CD14-positive monocyte (primary cell): ENCODE measurements around the gene SHC2. TPM values are rescaled to one million over a fixed set of nuclear protein-coding genes. Genes with fewer than 3 reads are reported as not detected.
A peak's percentile ranks its signal among the peaks of the same experiment; 100 is the strongest.

Experiments
- DNase-seq, 3 donors: peaks; one replicate each; pipeline ENCODE4 v3.0.0-alpha.2; 2011 to 2022
- H2AFZ ChIP-seq: 2 replicates; pipeline ENCODE4 v1.6.0; 2012; ENCODE audit warnings: mild to moderate bottlenecking, low read depth, low read length, inconsistent platforms; ENCODE audit not compliant: insufficient read depth, poor library complexity, severe bottlenecking
- H3K27ac ChIP-seq, 2 donors: 1 replicate in 1 of 2; 2 replicates in 1 of 2; pipeline ENCODE4 v1.5.1; 2012 to 2013; ENCODE audit warnings: low read length in 2 of 2, control low read depth in 1 of 2, inconsistent platforms in 1 of 2, low read depth in 1 of 2, mild to moderate bottlenecking in 1 of 2
- H3K27me3 ChIP-seq, 2 donors: one replicate each; pipeline versions ENCODE4 v1.6.0 to v1.6.1; 2011 to 2013; ENCODE audit warnings: low read length in 2 of 2; ENCODE audit not compliant: control insufficient read depth in 2 of 2, insufficient read depth in 2 of 2
- H3K36me3 ChIP-seq, 2 donors: replicated peaks in 1 of 2; 1 replicate in 1 of 2; 2 replicates in 1 of 2; pipeline versions ENCODE4 v1.5.1 to v1.6.1; 2012 to 2013; ENCODE audit warnings: low read length in 2 of 2, control low read depth in 1 of 2, inconsistent platforms in 1 of 2, mild to moderate bottlenecking in 1 of 2; ENCODE audit not compliant: insufficient read depth in 2 of 2, control insufficient read depth in 1 of 2
- H3K4me1 ChIP-seq, 2 donors: 1 replicate in 1 of 2; 2 replicates in 1 of 2; pipeline versions ENCODE4 v1.5.1 to v1.6.1; 2012 to 2013; ENCODE audit warnings: low read length in 2 of 2, control low read depth in 1 of 2, inconsistent platforms in 1 of 2, mild to moderate bottlenecking in 1 of 2, moderate library complexity in 1 of 2; ENCODE audit not compliant: insufficient read depth in 2 of 2, control insufficient read depth in 1 of 2
- H3K4me2 ChIP-seq: replicated peaks from 2 replicates; pipeline ENCODE3; 2012; ENCODE audit warnings: low read length, moderate library complexity, mild to moderate bottlenecking; ENCODE audit not compliant: poor library complexity, severe bottlenecking; ENCODE audit errors: extremely low read depth
- H3K4me3 ChIP-seq, 3 experiments: fragments of 200-600 bp in 1 of 3; sonication (generic) in 1 of 3; replicated peaks in 1 of 3; 1 replicate in 2 of 3; 2 replicates in 1 of 3; pipeline ENCODE4 v1.5.1; 2011 to 2013; ENCODE audit warnings: low read length in 3 of 3, mild to moderate bottlenecking in 3 of 3, control low read depth in 2 of 3, low read depth in 2 of 3, inconsistent platforms in 1 of 3, moderate library complexity in 1 of 3
- H3K79me2 ChIP-seq: 2 replicates; pipeline ENCODE4 v1.6.0; 2012; ENCODE audit warnings: mild to moderate bottlenecking, control low read depth, inconsistent platforms, low read length, moderate library complexity; ENCODE audit not compliant: insufficient read depth
- H3K9ac ChIP-seq: 2 replicates; pipeline ENCODE4 v1.6.0; 2017; ENCODE audit warnings: low read length, mild to moderate bottlenecking; ENCODE audit not compliant: insufficient read depth, poor library complexity, severe bottlenecking
- H3K9me3 ChIP-seq, 2 donors: replicated peaks in 1 of 2; 1 replicate in 1 of 2; 2 replicates in 1 of 2; pipeline versions ENCODE4 v1.5.1 to v1.6.1; 2012 to 2013; ENCODE audit warnings: low read length in 2 of 2, control low read depth in 1 of 2; ENCODE audit not compliant: control insufficient read depth in 1 of 2, insufficient read depth in 1 of 2
- H4K20me1 ChIP-seq: 2 replicates; pipeline ENCODE4 v1.6.0; 2012; ENCODE audit warnings: mild to moderate bottlenecking, low read length, control low read depth, moderate library complexity; ENCODE audit not compliant: insufficient read depth
- H3K27ac Mint-ChIP-seq, 7 donors: one replicate each; pipeline ENCODE4 v1.8.0; 2020; ENCODE audit warnings: mild to moderate bottlenecking in 7 of 7, mixed read lengths in 7 of 7, moderate library complexity in 6 of 7, inconsistent platforms in 2 of 7
- H3K27me3 Mint-ChIP-seq, 3 donors: one replicate each; pipeline ENCODE4 v1.8.0; 2021 to 2022; ENCODE audit warnings: low read depth in 3 of 3, mild to moderate bottlenecking in 3 of 3, mixed read lengths in 3 of 3, moderate library complexity in 3 of 3, inconsistent platforms in 1 of 3
- H3K36me3 Mint-ChIP-seq, 2 donors: one replicate each; pipeline ENCODE4 v1.8.0; 2020; ENCODE audit warnings: mixed read lengths in 2 of 2, inconsistent platforms in 1 of 2, mild to moderate bottlenecking in 1 of 2
- H3K4me1 Mint-ChIP-seq: one replicate; pipeline ENCODE4 v1.8.0; 2020; ENCODE audit warnings: mild to moderate bottlenecking, mixed read lengths
- H3K4me3 Mint-ChIP-seq, 2 donors: one replicate each; pipeline ENCODE4 v1.8.0; 2020; ENCODE audit warnings: mild to moderate bottlenecking in 2 of 2, mixed read lengths in 2 of 2, moderate library complexity in 1 of 2
- H3K9me3 Mint-ChIP-seq, 7 donors: one replicate each; pipeline ENCODE4 v1.8.0; 2020 to 2022; ENCODE audit warnings: mixed read lengths in 7 of 7, mild to moderate bottlenecking in 6 of 7, moderate library complexity in 6 of 7, inconsistent platforms in 2 of 7
- CTCF ChIP-seq: fragments of 200-600 bp; IDR thresholded peaks from one replicate; pipeline ENCODE4 v1.8.0; 2022; ENCODE audit warnings: antibody characterized with exemption, mild to moderate bottlenecking
- WGBS: methylation state at CpG from one replicate; pipeline ENCODE4 v1.1.5; 2013; ENCODE audit warnings: missing lambda C conversion rate; ENCODE audit not compliant: insufficient coverage; 5-methylcytosine and 5-hydroxymethylcytosine counted together
- intact Hi-C, 2 donors: fragments of 100-400 bp; cut with micrococcal nuclease; formaldehyde crosslinking; loops; one replicate each; pipeline versions ENCODE4 v1.15.0 to v1.15.1; 2023
- polyA plus RNA-seq, 3 donors: library from polyadenylated mRNA; depleted of rRNA in 1 of 3; unstranded in 2 of 3; stranded (reverse) in 1 of 3; fragments of 300-500 nt in 2 of 3; fragments of >200 nt in 1 of 3; fragmentation: Illumina TruSeq in 2 of 3; gene quantifications; 1 replicate in 2 of 3; 2 replicates in 1 of 3; pipeline ENCODE4 v1.2.3, GENCODE V29; 2012 to 2021

The SHC2 gene
- polyA plus RNA-seq, 3 donors = not detected

- peaks cover 10 to 29% (median 25%) of the 10 kb centered on the region in 3 donors for H3K27me3 Mint-ChIP-seq
- H3K4me1 ChIP-seq = no peaks in the 10 kb centered on the region
- intact Hi-C loops = no loop called here
- no peaks in the 10 kb centered on the region for H4K20me1 ChIP-seq
- H3K9ac ChIP-seq = no peak overlapping the region
- H3K9me3 ChIP-seq = peaks cover 13 to 19% of the 10 kb centered on the region in 2 donors
- DNase-seq = no peak
- H3K9me3 Mint-ChIP-seq = peaks cover 17 to 32% (median 21%) of the 10 kb centered on the region in 7 donors
- no peak overlapping the region for H3K4me3 ChIP-seq
- H3K79me2 ChIP-seq = no peaks in the 10 kb centered on the region
- H3K27ac Mint-ChIP-seq = no peak overlapping the region
- no peaks in the 10 kb centered on the region for H3K36me3 ChIP-seq
- WGBS = 87% methylated on average over 13 of the region's 26 CpGs
- peak overlapping the region in 1 of 2 donors; percentile 37 for H3K4me3 Mint-ChIP-seq
- H3K4me2 ChIP-seq = no peak overlapping the region
- no peak for TF ChIP-seq CTCF
- no peak overlapping the region for H3K27ac ChIP-seq
- peaks cover 5% of the 10 kb centered on the region for H3K4me1 Mint-ChIP-seq
- no peaks in the 10 kb centered on the region for H3K27me3 ChIP-seq
- no peak overlapping the region for H2AFZ ChIP-seq
- no peaks in the 10 kb centered on the region for H3K36me3 Mint-ChIP-seq
Observed at GRCh38 chr19:478236-478903, 17.5 kb upstream of the SHC2 start.

GRCh38 chr19:475360-475759, 14.5 kb upstream of the SHC2 start:
- H3K27me3 ChIP-seq = no peaks in the 10 kb centered on the region
- Mint-ChIP-seq H3K36me3 (no peaks in the 10 kb centered on the region), H3K27me3 (peaks cover 8 to 29% (median 19%) of the 10 kb centered on the region in 3 donors), H3K4me1 (peaks cover 5% of the 10 kb centered on the region), H3K9me3 (peaks cover 5 to 9% (median 6%) of the 10 kb centered on the region in 7 donors), H3K4me3 (no peak overlapping the region), H3K27ac (no peak overlapping the region)
- no peaks in the 10 kb centered on the region for H3K79me2 ChIP-seq
- peaks cover 1 to 7% of the 10 kb centered on the region in 2 donors for H3K9me3 ChIP-seq
- H3K27ac ChIP-seq = no peak overlapping the region
- H3K4me1 ChIP-seq = no peaks in the 10 kb centered on the region
- no peak for DNase-seq
- WGBS = 78% methylated on average over 12 of the region's 13 CpGs
- H3K4me3 ChIP-seq = no peak overlapping the region
- intact Hi-C loops = no loop called here
- H3K4me2 ChIP-seq = no peak overlapping the region
- no peaks in the 10 kb centered on the region for H4K20me1 ChIP-seq
- H2AFZ ChIP-seq = no peak overlapping the region
- no peaks in the 10 kb centered on the region for H3K36me3 ChIP-seq
- H3K9ac ChIP-seq = no peak overlapping the region
- TF ChIP-seq CTCF = no peak
